ENCODE results near the gene TNFAIP8.

DNA sequence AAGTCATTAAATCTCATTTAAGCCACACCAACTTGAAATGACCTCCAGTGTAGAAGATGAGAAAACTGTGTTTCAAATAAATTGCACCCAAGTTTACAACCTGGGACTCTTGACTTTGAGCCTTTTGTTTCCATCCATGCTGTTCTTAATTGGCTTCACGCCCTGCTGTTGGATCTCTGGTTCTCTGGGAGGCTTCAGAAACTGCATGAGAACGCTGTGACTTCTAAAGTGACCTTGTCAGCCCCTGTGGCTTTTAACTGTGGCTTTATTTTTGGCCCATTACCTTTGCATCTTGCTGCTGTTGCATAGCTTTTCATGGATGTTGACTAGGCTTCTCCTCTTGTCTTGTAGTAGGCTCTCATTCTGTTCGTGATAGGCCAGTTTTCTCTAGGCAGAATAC lies 29.3 kb downstream of the TNFAIP8 start:
- TF ChIP-seq, protein P1, sequence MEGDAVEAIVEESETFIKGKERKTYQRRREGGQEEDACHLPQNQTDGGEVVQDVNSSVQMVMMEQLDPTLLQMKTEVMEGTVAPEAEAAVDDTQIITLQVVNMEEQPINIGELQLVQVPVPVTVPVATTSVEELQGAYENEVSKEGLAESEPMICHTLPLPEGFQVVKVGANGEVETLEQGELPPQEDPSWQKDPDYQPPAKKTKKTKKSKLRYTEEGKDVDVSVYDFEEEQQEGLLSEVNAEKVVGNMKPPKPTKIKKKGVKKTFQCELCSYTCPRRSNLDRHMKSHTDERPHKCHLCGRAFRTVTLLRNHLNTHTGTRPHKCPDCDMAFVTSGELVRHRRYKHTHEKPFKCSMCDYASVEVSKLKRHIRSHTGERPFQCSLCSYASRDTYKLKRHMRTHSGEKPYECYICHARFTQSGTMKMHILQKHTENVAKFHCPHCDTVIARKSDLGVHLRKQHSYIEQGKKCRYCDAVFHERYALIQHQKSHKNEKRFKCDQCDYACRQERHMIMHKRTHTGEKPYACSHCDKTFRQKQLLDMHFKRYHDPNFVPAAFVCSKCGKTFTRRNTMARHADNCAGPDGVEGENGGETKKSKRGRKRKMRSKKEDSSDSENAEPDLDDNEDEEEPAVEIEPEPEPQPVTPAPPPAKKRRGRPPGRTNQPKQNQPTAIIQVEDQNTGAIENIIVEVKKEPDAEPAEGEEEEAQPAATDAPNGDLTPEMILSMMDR (IDR thresholded peaks at IDR 0.05; ENCODE audit: poor library complexity): no peak
- no peak for TF ChIP-seq EZH2 (IDR thresholded peaks at IDR 0.05; ENCODE audit: borderline replicate concordance)
- TF ChIP-seq EZH2phosphoT487 (IDR thresholded peaks at IDR 0.05; ENCODE audit: low read depth, severe bottlenecking, unreplicated experiment): no peak
